HG03159 (cell line): ENCODE results near the gene UPK3B.
"Not testable (repeated sequence)": the region's sequence is repeated elsewhere in the genome, so short reads cannot be mapped to it uniquely, and the experiment has no call there.

ENCODE experiments used
- ATAC-seq: cut with Tn5 transposase; IDR thresholded peaks from one replicate; pipeline ENCODE4 v1.9.1; 2021; ENCODE audit warnings: mild to moderate bottlenecking, moderate library complexity; ENCODE audit not compliant: unreplicated experiment

UPK3B gene

DNA sequence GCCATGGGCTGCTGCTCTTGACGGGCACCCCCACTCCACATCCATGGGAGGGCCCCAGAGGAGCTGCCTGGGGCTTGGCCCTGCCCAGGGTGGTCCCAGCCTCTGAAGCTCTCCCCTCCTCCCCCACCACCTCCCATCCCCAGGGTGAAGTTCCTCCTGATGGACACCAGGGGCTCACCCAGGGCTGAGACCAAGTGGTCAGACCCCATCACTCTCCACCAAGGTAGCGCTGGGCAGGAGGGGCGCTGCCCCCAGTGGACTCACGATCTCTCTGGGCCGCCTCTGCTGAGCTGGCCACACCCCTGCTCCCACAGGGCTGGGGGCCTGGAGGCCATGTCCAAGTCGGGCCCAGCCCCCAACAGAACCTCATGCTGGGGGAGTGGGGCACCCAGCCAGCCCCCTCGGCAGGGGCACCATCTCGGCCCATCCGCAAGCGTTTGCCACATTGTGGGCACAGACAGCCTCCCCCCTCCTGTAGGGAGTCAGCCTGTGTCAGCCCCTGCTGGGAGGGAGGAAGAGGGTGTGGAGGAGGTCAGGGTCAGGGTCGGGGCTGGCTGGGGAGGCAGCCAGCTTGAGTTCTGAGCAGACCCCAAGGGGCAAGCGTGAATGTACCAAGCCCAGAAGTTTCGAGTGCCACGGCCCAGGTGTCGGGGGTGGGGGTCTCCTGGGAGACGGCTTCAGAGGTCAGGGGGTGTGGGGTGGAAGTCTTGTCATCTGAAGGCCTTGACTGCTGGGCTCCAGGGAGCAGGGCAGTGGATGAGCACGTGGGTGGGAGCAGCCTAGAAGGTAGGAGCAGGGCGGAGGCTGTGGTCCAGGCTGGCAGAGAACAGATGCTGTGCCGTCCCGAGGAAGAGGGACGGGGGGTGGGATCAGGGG is 2.8 kb downstream of the UPK3B start:
- no peak for ATAC-seq

DNA sequence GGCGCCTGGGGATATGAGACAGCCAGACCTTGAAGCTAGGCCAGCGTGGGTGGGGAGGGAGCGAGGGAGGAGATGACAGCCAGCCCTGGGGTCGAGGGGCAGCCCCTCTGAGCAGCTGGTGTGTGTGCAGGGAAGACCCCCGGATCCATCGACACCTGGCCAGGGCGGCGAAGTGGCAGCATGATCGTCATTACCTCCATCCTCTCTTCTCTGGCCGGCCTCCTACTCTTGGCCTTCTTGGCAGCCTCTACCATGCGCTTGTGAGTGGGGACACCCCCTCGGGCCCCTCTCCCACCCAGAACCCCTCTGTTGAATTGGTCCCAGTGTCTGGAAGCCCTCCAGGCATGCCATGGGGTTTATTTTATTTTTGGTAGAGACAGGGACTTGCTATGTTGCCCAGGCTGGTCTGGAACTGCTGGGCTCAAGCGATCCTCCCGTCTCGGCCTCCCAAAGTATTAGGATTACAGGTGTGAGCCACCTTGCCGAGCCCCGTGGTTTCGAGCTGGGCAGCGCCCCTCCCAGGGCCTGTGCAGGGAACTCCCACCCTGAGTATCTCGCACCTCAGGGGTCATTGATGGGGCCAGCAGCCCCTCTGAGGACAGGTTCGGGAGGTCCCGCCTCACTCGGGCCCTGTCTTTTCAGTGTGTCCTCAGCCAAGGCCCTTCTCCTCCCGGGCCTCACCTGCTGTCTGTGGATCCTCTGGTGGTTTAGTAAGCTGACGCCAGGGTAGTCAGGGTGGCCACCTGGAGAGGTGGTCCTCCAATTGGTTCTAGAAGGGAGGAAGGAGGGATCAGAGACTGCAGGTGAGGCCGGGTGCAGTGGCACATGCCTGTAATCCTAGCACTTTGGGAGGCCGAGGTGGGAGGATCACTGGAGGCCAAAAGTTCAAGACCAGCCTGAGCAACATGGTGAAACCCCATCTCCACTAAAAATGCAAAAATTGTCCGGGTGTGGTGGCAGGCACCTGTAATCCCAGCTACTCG is 3.8 kb downstream of the UPK3B start:
- ATAC-seq: no peak

DNA sequence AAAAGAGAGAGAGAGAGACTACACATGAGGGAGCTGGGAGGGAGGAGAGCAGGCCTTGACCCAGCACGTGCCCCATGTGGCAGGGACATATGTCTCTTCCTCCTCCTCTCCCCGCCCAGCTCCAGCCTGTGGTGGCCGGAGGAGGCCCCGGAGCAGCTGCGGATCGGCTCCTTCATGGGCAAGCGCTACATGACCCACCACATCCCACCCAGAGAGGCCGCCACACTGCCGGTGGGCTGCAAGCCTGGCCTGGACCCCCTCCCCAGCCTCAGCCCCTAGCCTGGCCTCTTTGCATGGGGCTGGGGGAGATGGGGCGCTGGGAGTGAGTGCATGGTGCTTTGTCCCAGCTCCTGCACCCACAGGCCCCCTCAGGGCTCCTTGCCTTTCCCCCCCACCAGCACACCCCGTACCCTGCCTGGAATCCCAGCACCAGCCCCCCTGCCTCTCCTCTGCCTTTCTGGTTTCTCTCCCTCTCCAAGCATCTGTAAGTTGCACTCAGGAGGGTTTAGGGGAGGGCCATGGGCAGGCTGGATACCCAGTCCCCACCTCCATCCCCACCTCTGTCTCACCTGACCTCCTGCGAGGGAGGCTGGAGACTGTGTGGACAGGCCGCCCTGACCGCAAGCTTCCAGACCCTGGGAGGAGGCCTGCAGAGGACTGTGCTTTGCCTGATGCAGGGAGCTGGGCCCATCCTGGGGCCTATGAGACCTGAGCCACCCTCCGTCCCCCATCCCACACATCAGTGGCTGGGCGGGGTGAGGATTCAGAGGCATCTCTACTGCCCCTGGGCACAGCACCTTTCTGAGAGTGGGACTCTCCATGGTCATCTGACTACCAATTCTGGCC is 4.8 kb downstream of the UPK3B start:
- no peak for ATAC-seq

GRCh38 chr7:76515999-76516443 is 5.7 kb downstream of the UPK3B start:
- ATAC-seq: no peak

- ATAC-seq: not testable (repeated sequence)
Observed at GRCh38 chr7:76516932-76517331, 6.6 kb downstream of the UPK3B start.

DNA sequence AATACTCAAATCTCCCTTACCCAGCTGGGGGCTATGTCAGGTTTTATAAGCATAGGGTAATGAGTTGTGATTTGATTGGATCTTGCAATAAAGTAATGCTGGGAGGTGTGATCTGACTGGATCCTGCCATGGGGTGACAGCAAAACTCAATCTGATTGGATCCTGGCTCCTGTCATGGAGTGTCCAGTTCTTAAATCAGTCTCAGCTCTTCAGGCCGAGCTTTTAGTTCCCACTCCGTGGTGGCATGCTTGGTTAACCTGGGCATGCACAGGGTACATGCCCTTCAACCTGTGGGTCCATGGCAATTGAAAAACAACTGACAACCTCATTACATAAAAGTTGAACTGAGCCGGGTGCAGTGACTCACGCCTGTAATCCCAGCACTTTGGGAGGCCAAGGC is 15.8 kb downstream of the UPK3B start:
- ATAC-seq: not testable (repeated sequence)

- ATAC-seq: not testable (repeated sequence)
Observed at GRCh38 chr7:76531643-76532042, 21.3 kb downstream of the UPK3B start.

- ATAC-seq: not testable (repeated sequence)
Observed at GRCh38 chr7:76543197-76543596, 32.8 kb downstream of the UPK3B start, which contains the start of gene SPDYE16. Gene SPDYE16, minus strand, starts transcription at chr7:76543297. Its CDS starts 1,838 bp downstream, at chr7:76541459.

DNA sequence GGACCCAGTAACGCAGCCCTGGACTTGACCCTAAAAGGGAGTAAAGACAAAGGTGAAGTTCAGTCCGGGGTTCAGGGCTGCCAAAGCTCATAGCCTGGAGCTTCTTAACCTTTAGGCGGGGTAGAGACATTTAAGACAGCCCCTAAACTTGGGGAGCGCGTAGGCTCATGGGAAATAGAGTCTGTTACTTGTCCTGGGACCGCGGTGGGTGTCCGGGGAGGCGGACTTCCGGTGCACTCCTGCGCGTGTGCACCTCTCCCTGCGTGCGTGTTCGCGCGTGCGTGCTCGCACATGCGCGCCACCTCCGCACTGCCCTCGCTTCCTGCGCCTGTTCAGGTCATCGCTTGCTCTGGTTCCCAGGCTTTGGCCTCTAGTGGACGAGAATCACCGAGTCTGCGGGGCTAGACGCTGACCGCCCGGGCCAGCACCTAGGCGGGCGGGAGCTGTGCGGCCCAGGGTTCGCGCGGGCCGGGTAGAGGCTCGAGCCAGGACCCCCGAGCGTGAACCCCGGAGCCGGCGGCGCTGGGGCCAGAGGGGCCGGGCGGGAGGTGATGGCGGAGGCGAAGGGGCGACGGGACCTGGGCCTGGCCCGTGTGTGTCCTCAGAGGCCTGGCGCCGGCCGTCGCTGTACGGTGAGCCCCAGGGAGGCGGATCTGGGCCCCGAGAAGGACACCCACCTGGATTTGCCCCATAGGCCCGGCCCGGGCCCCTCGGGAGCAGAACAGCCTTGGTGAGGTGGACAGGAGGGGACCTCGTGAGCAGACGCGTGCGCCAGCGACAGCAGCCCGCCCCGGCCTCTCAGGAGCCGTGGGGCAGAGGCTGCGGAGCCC is 38.9 kb downstream of the UPK3B start:
- ATAC-seq: peak; percentile 99

DNA sequence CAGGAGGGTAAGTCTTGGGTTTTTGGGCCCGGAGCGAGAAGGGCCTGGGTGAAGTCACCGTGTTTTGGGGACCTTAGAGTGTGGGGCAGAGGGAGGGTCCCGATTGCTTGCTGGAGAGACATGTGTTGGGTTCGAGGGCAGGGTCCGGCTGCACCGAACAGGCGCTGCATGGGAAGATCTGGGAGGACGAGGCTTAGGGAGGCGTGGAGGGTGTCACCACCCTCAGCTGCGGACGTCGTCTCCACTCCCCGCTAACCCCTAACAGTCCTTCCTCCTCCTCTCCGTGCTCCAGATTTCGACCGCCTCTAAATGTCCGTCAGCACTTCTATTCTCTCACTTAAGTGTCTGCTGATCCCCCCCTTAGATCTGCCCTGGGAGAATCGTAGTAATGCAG is 39.5 kb downstream of the UPK3B start:
- not testable (repeated sequence) for ATAC-seq

GRCh38 chr7:76551992-76552391 is 41.6 kb downstream of the UPK3B start:
- not testable (repeated sequence) for ATAC-seq

GRCh38 chr7:76559685-76560084 is 49.3 kb downstream of the UPK3B start:
- not testable (repeated sequence) for ATAC-seq

DNA sequence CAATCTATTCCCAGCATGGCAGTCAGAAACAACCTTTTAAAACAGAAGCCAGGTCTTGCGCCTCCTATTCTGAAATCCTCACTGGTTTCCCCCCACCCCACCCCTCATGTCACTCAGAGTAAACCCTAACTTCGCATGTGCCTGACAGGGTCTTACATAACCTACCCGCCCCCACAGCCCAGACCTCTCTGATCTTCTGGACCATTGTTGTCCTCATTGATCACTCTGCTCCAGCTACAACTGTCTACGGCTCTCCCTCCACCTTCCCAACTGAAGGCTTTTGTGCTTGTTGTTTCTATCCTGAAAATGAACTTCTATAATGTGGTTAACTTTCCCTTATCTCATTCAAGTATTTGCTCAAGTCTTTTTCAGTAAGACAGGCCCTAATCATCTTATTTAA is 49.8 kb downstream of the UPK3B start:
- ATAC-seq: not testable (repeated sequence)

DNA sequence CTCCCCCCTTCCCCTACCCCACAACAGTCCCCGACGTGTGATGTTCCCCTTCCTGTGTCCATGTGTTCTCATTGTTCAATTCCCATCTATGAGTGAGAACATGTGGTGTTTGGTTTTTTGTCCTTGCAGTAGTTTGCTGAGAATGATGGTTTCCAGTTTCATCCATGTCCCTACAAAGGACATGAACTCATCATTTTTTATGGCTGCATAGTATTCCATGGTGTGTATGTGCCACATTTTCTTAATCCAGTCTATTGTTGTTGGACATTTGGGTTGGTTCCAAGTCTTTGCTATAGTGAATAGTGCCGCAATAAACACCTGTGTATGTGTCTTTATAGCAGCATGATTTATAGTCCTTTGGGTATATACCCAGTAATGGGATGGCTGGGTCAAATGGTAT is 51.0 kb downstream of the UPK3B start:
- ATAC-seq: not testable (repeated sequence)

GRCh38 chr7:76565001-76565400 is 54.6 kb downstream of the UPK3B start:
- ATAC-seq: not testable (repeated sequence)
